Activated naive CD4-positive, alpha-beta T cell treated with anti-CD3 and anti-CD28 coated beads, Interleukin-2, amount 50 U/mL, for 72 hours (primary cell): Measurements from ENCODE around the gene SUB1. TPM values are rescaled to one million over a fixed set of nuclear protein-coding genes. Genes with fewer than 3 reads are reported as not detected.

ENCODE experiments used
- ATAC-seq, 2 donors: fragments of 150-1000 bp; cut with Tn5 transposase; 2 replicates each; pipeline ENCODE4 v1.10.0; 2021; ENCODE audit warnings: mild to moderate bottlenecking in 2 of 2, moderate library complexity in 2 of 2
- DNase-seq, 2 donors: peaks; one replicate each; pipeline ENCODE4 v3.0.0; 2021 to 2022; ENCODE audit warnings: low spot score in 2 of 2
- H3K27ac Mint-ChIP-seq, 2 donors: one replicate each; pipeline ENCODE4 v1.8.0; 2022; ENCODE audit warnings: mild to moderate bottlenecking in 2 of 2, mixed read lengths in 2 of 2
- H3K36me3 Mint-ChIP-seq, 2 donors: one replicate each; pipeline ENCODE4 v1.8.0; 2022; ENCODE audit warnings: mixed read lengths in 2 of 2
- H3K9me3 Mint-ChIP-seq, 2 donors: one replicate each; pipeline ENCODE4 v1.8.0; 2022; ENCODE audit warnings: mixed read lengths in 2 of 2
- total RNA-seq, 2 donors: library from RNA; stranded (reverse); gene quantifications; one replicate each; pipeline ENCODE4 v1.2.3, GENCODE V29; 2022

SUB1 gene
- total RNA-seq, 2 donors from 2014 or later = 231 to 304 TPM

- Mint-ChIP-seq H3K27ac (peak overlapping the region in 1 of 2 donors; percentile 95), H3K36me3 (peaks cover 7 to 11% of the 10 kb centered on the region in 2 donors), H3K9me3 (no peaks in the 10 kb centered on the region)
- ATAC-seq = no peak
- no peak for DNase-seq
Observed at GRCh38 chr5:32584646-32585045, 711 bp upstream of the SUB1 start.

GRCh38 chr5:32585122-32585445 is 273 bp upstream of the SUB1 start:
- H3K36me3 Mint-ChIP-seq = peaks cover 7 to 11% of the 10 kb centered on the region in 2 donors
- DNase-seq = no peak

GRCh38 chr5:32586276-32586599 is 881 bp downstream of the SUB1 start:
- H3K27ac Mint-ChIP-seq = peak overlapping the region; percentile 95 to 98
- ATAC-seq = no peak
- no peaks in the 10 kb centered on the region for H3K9me3 Mint-ChIP-seq
- peaks cover 9 to 11% of the 10 kb centered on the region in 2 donors for H3K36me3 Mint-ChIP-seq
- DNase-seq = no peak

More at GRCh38 chr5:32585122-32585445, 273 bp upstream of the SUB1 start:
- Mint-ChIP-seq H3K9me3 (no peaks in the 10 kb centered on the region), H3K27ac (peak overlapping the region; percentile 95 to 98)
- no peak for ATAC-seq

- Mint-ChIP-seq H3K9me3 (no peaks in the 10 kb centered on the region), H3K27ac (peak overlapping the region; percentile 95 to 98), H3K36me3 (peaks cover 13 to 16% of the 10 kb centered on the region in 2 donors)
- ATAC-seq (no peak), DNase-seq (no peak)
Observed at GRCh38 chr5:32587067-32587551, 1.8 kb downstream of the SUB1 start.

GRCh38 chr5:32589416-32589815 is 4.1 kb downstream of the SUB1 start:
- Mint-ChIP-seq H3K27ac (no peak overlapping the region), H3K9me3 (no peaks in the 10 kb centered on the region), H3K36me3 (peaks cover 22 to 23% of the 10 kb centered on the region in 2 donors)
- no peak for ATAC-seq
- no peak for DNase-seq

GRCh38 chr5:32589942-32590869 is 4.8 kb downstream of the SUB1 start:
- Mint-ChIP-seq H3K27ac (peak overlapping the region in 1 of 2 donors; percentile 46), H3K36me3 (peaks cover 22 to 24% of the 10 kb centered on the region in 2 donors), H3K9me3 (no peaks in the 10 kb centered on the region)
- DNase-seq (peak in 1 of 2 donors; percentile 63), ATAC-seq (no peak)

- H3K27ac Mint-ChIP-seq = no peak overlapping the region
- DNase-seq = no peak
- H3K9me3 Mint-ChIP-seq = no peaks in the 10 kb centered on the region
- peaks cover 16 to 39% of the 10 kb centered on the region in 2 donors for H3K36me3 Mint-ChIP-seq
- peak; percentile 51 to 63 for ATAC-seq
Observed at GRCh38 chr5:32595118-32595517, 9.8 kb downstream of the SUB1 start.

- ATAC-seq = no peak
- Mint-ChIP-seq H3K36me3 (peaks cover 13 to 43% of the 10 kb centered on the region in 2 donors), H3K9me3 (no peaks in the 10 kb centered on the region), H3K27ac (peak overlapping the region in 1 of 2 donors; percentile 46)
- DNase-seq = no peak
Observed at GRCh38 chr5:32597041-32597629, 11.8 kb downstream of the SUB1 start.

GRCh38 chr5:32598260-32598937 is 13.0 kb downstream of the SUB1 start:
- no peak for ATAC-seq
- no peak for DNase-seq
- no peaks in the 10 kb centered on the region for H3K9me3 Mint-ChIP-seq
- H3K36me3 Mint-ChIP-seq = peaks cover 4 to 38% of the 10 kb centered on the region in 2 donors
- peak overlapping the region in 1 of 2 donors; percentile 30 for H3K27ac Mint-ChIP-seq

GRCh38 chr5:32598997-32599549 is 13.7 kb downstream of the SUB1 start:
- no peak for ATAC-seq
- H3K27ac Mint-ChIP-seq = no peak overlapping the region
- no peaks in the 10 kb centered on the region for H3K9me3 Mint-ChIP-seq
- no peak for DNase-seq
- H3K36me3 Mint-ChIP-seq = peaks cover 4 to 39% of the 10 kb centered on the region in 2 donors

GRCh38 chr5:32600054-32600622 is 14.8 kb downstream of the SUB1 start:
- H3K36me3 Mint-ChIP-seq = peaks cover 4 to 43% of the 10 kb centered on the region in 2 donors
- DNase-seq (no peak), ATAC-seq (no peak)
- peak overlapping the region in 1 of 2 donors; percentile 62 for H3K27ac Mint-ChIP-seq
- H3K9me3 Mint-ChIP-seq = no peaks in the 10 kb centered on the region

- Mint-ChIP-seq H3K36me3 (peaks cover 4 to 35% of the 10 kb centered on the region in 2 donors), H3K27ac (peak overlapping the region; percentile 57 to 81), H3K9me3 (no peaks in the 10 kb centered on the region)
- DNase-seq (no peak), ATAC-seq (no peak)
Observed at GRCh38 chr5:32601623-32602295, 16.4 kb downstream of the SUB1 start.

- H3K36me3 Mint-ChIP-seq = peaks cover 4 to 35% of the 10 kb centered on the region in 2 donors
- ATAC-seq (no peak), DNase-seq (no peak)
- peak overlapping the region in 1 of 2 donors; percentile 24 for H3K27ac Mint-ChIP-seq
- no peaks in the 10 kb centered on the region for H3K9me3 Mint-ChIP-seq
Observed at GRCh38 chr5:32602906-32603305, 17.5 kb downstream of the SUB1 start.

GRCh38 chr5:32604800-32605765 is 19.7 kb downstream of the SUB1 start:
- peaks cover 0 to 21% of the 10 kb centered on the region in 2 donors for H3K36me3 Mint-ChIP-seq
- peak overlapping the region; percentile 10 to 71 for H3K27ac Mint-ChIP-seq
- DNase-seq (no peak), ATAC-seq (peak in 1 of 2 donors; percentile 41)
- H3K9me3 Mint-ChIP-seq = no peaks in the 10 kb centered on the region

- H3K27ac Mint-ChIP-seq = peak overlapping the region; percentile 10 to 71
- no peak for ATAC-seq
- no peak for DNase-seq
- no peaks in the 10 kb centered on the region for H3K9me3 Mint-ChIP-seq
- peaks cover 0 to 18% of the 10 kb centered on the region in 2 donors for H3K36me3 Mint-ChIP-seq
Observed at GRCh38 chr5:32605766-32606152, 20.4 kb downstream of the SUB1 start.
